NB4 (cell line): Measurements from ENCODE around the gene ARMC9.

Experiments
- DNase-seq: peaks from one replicate; pipeline ENCODE4 v3.0.0; 2010; ENCODE audit warnings: low read depth
- H3K4me3 ChIP-seq: one replicate; pipeline ENCODE4 v1.5.1; 2011; ENCODE audit warnings: mild to moderate bottlenecking, low read depth, low read length, moderate library complexity
- CTCF ChIP-seq: IDR thresholded peaks from one replicate; pipeline ENCODE4 v1.5.1; 2012; ENCODE audit warnings: low read depth, low read length
- MAX ChIP-seq: IDR thresholded peaks from 2 replicates; pipeline ENCODE4 v1.6.1; 2011; ENCODE audit warnings: low read depth, low read length
- MYC ChIP-seq: IDR thresholded peaks from 2 replicates; pipeline ENCODE4 v1.6.1; 2011; ENCODE audit warnings: low read depth, low read length
- POLR2A ChIP-seq: IDR thresholded peaks from 2 replicates; pipeline ENCODE4 v1.6.1; 2011; ENCODE audit warnings: mild to moderate bottlenecking; ENCODE audit not compliant: insufficient read length; ENCODE audit errors: extremely low read depth

Gene ARMC9

GRCh38 chr2:231393149-231394131, 195.0 kb downstream of the ARMC9 start:
- DNase-seq = peak; percentile 85
- TF ChIP-seq MAX (peak; percentile 25; the same call in 1 of the 2 replicates), POLR2A (no peak), CTCF (peak; percentile 21), MYC (0 out of 2 replicates have a peak, but pooled peaks have one; percentile 21)
- H3K4me3 ChIP-seq = no peak overlapping the region

GRCh38 chr2:231394211-231395141, 196.0 kb downstream of the ARMC9 start:
- DNase-seq = peak; percentile 37
- no peak overlapping the region for H3K4me3 ChIP-seq
- TF ChIP-seq CTCF (peak; percentile 7), POLR2A (no peak), MYC (no peak)

- TF ChIP-seq MYC (no peak), POLR2A (no peak), MAX (no peak), CTCF (no peak)
- no peak within 1 kb of the TSS for H3K4me3 ChIP-seq
- DNase-seq = no peak
Measured at GRCh38 chr2:231395188-231396057, 197.0 kb downstream of the ARMC9 start, which contains the start of gene B3GNT7. TSS of gene B3GNT7 (plus strand) at chr2:231395710. CDS start at chr2:231395804, 94 bp downstream.

- no peak overlapping the region for H3K4me3 ChIP-seq
- TF ChIP-seq MAX (no peak), MYC (no peak), POLR2A (no peak), CTCF (no peak)
- DNase-seq = no peak
Measured at GRCh38 chr2:231396058-231396821, 197.8 kb downstream of the ARMC9 start.
